Activated T-helper 17 cell treated with anti-CD3 and anti-CD28 coated beads, Interleukin-2, amount 50 U/mL, for 72 hours (primary cell): ENCODE results near the gene RAPGEF3. TPM values are rescaled to one million over a fixed set of nuclear protein-coding genes. Genes with fewer than 3 reads are reported as not detected.

Experiments
- ATAC-seq: fragments of 150-1000 bp; cut with Tn5 transposase; replicated peaks from 2 replicates; pipeline ENCODE4 v1.10.0; 2021; ENCODE audit warnings: mild to moderate bottlenecking, moderate library complexity
- H3K27ac Mint-ChIP-seq: one replicate; pipeline ENCODE4 v1.8.0; 2022; ENCODE audit warnings: mixed read lengths
- H3K27me3 Mint-ChIP-seq: one replicate; pipeline ENCODE4 v1.8.0; 2022; ENCODE audit warnings: mixed read lengths
- H3K36me3 Mint-ChIP-seq: one replicate; pipeline ENCODE4 v1.8.0; 2022; ENCODE audit warnings: low read depth, mild to moderate bottlenecking, mixed read lengths
- H3K4me1 Mint-ChIP-seq: one replicate; pipeline ENCODE4 v1.8.0; 2022; ENCODE audit warnings: mixed read lengths
- H3K4me3 Mint-ChIP-seq: one replicate; pipeline ENCODE4 v1.8.0; 2022; ENCODE audit warnings: mild to moderate bottlenecking, mixed read lengths
- H3K9me3 Mint-ChIP-seq: one replicate; pipeline ENCODE4 v1.8.0; 2022; ENCODE audit warnings: mixed read lengths
- total RNA-seq, 2 donors: library from RNA; stranded (reverse); gene quantifications; one replicate each; pipeline ENCODE4 v1.2.3, GENCODE V29; 2022

The RAPGEF3 gene
- total RNA-seq, 2 donors from 2014 or later: 1.4 to 8.4 TPM

- peaks cover 12% of the 10 kb centered on the region for H3K4me1 Mint-ChIP-seq
- no peak within 1 kb of the TSS for H3K4me3 Mint-ChIP-seq
- H3K27ac Mint-ChIP-seq: no peak within 1 kb of the TSS
- no peaks in the 10 kb centered on the region for H3K36me3 Mint-ChIP-seq
- H3K27me3 Mint-ChIP-seq: no peaks in the 10 kb centered on the region
- ATAC-seq: no peak
- H3K9me3 Mint-ChIP-seq: no peaks in the 10 kb centered on the region
These were observed 33.4 kb downstream of the RAPGEF3 start, which contains the start of gene ENDOU for GRCh38 chr12:47725091-47725772. Gene ENDOU, minus strand, starts transcription at chr12:47725490. Its CDS starts 77 bp downstream, at chr12:47725413.

GRCh38 chr12:47722941-47723631 lies 35.6 kb downstream of the RAPGEF3 start:
- Mint-ChIP-seq H3K27me3 (no peaks in the 10 kb centered on the region), H3K27ac (no peak overlapping the region), H3K4me1 (peaks cover 14% of the 10 kb centered on the region), H3K36me3 (peaks cover 7% of the 10 kb centered on the region), H3K9me3 (no peaks in the 10 kb centered on the region), H3K4me3 (no peak overlapping the region)
- peak; percentile 62 for ATAC-seq

GRCh38 chr12:47722136-47722834 lies 36.4 kb downstream of the RAPGEF3 start:
- Mint-ChIP-seq H3K36me3 (peaks cover 7% of the 10 kb centered on the region), H3K9me3 (no peaks in the 10 kb centered on the region), H3K27me3 (no peaks in the 10 kb centered on the region), H3K4me3 (peak overlapping the region; percentile 12), H3K27ac (peak overlapping the region; percentile 67), H3K4me1 (peaks cover 18% of the 10 kb centered on the region)
- ATAC-seq: no peak

- Mint-ChIP-seq H3K4me1 (peaks cover 18% of the 10 kb centered on the region), H3K9me3 (no peaks in the 10 kb centered on the region), H3K36me3 (peaks cover 7% of the 10 kb centered on the region), H3K27ac (peak overlapping the region; percentile 67), H3K27me3 (no peaks in the 10 kb centered on the region), H3K4me3 (peak overlapping the region; percentile 12)
- peak; percentile 48 for ATAC-seq
These were observed 37.2 kb downstream of the RAPGEF3 start for GRCh38 chr12:47721431-47721973.

- Mint-ChIP-seq H3K27me3 (no peaks in the 10 kb centered on the region), H3K27ac (peak overlapping the region; percentile 86), H3K4me3 (no peak overlapping the region), H3K4me1 (peaks cover 23% of the 10 kb centered on the region), H3K36me3 (peaks cover 7% of the 10 kb centered on the region), H3K9me3 (no peaks in the 10 kb centered on the region)
- ATAC-seq: no peak
These were observed 40.1 kb downstream of the RAPGEF3 start for GRCh38 chr12:47718531-47718930.

GRCh38 chr12:47717443-47718193 lies 41.1 kb downstream of the RAPGEF3 start:
- no peaks in the 10 kb centered on the region for H3K9me3 Mint-ChIP-seq
- H3K27ac Mint-ChIP-seq: peak overlapping the region; percentile 86
- H3K36me3 Mint-ChIP-seq: peaks cover 7% of the 10 kb centered on the region
- H3K4me3 Mint-ChIP-seq: peak overlapping the region; percentile 16
- peaks cover 23% of the 10 kb centered on the region for H3K4me1 Mint-ChIP-seq
- peak; percentile 58 for ATAC-seq
- no peaks in the 10 kb centered on the region for H3K27me3 Mint-ChIP-seq

- Mint-ChIP-seq H3K27me3 (no peaks in the 10 kb centered on the region), H3K4me3 (no peak overlapping the region), H3K36me3 (peaks cover 7% of the 10 kb centered on the region), H3K27ac (no peak overlapping the region), H3K9me3 (no peaks in the 10 kb centered on the region), H3K4me1 (peaks cover 19% of the 10 kb centered on the region)
- ATAC-seq: no peak
These were observed 41.6 kb downstream of the RAPGEF3 start for GRCh38 chr12:47717046-47717442.

- ATAC-seq: no peak
- Mint-ChIP-seq H3K36me3 (peaks cover 7% of the 10 kb centered on the region), H3K4me3 (no peak overlapping the region), H3K27me3 (no peaks in the 10 kb centered on the region), H3K9me3 (no peaks in the 10 kb centered on the region), H3K27ac (no peak overlapping the region), H3K4me1 (peaks cover 11% of the 10 kb centered on the region)
These were observed 42.7 kb downstream of the RAPGEF3 start for GRCh38 chr12:47715877-47716548.

GRCh38 chr12:47715393-47715876 lies 43.2 kb downstream of the RAPGEF3 start:
- no peak overlapping the region for H3K4me3 Mint-ChIP-seq
- H3K36me3 Mint-ChIP-seq: peaks cover 7% of the 10 kb centered on the region
- peaks cover 11% of the 10 kb centered on the region for H3K4me1 Mint-ChIP-seq
- H3K9me3 Mint-ChIP-seq: no peaks in the 10 kb centered on the region
- peak overlapping the region; percentile 10 for H3K27ac Mint-ChIP-seq
- no peaks in the 10 kb centered on the region for H3K27me3 Mint-ChIP-seq
- ATAC-seq: peak; percentile 91

- peak; percentile 49 for ATAC-seq
- Mint-ChIP-seq H3K4me3 (no peak overlapping the region), H3K9me3 (no peaks in the 10 kb centered on the region), H3K27ac (peak overlapping the region; percentile 10), H3K4me1 (peaks cover 11% of the 10 kb centered on the region), H3K36me3 (peaks cover 5% of the 10 kb centered on the region), H3K27me3 (no peaks in the 10 kb centered on the region)
These were observed 43.8 kb downstream of the RAPGEF3 start for GRCh38 chr12:47714826-47715386.

- no peaks in the 10 kb centered on the region for H3K9me3 Mint-ChIP-seq
- H3K27me3 Mint-ChIP-seq: no peaks in the 10 kb centered on the region
- ATAC-seq: no peak
- no peak overlapping the region for H3K27ac Mint-ChIP-seq
- H3K4me1 Mint-ChIP-seq: peaks cover 23% of the 10 kb centered on the region
- H3K4me3 Mint-ChIP-seq: no peak overlapping the region
- no peaks in the 10 kb centered on the region for H3K36me3 Mint-ChIP-seq
These were observed 46.5 kb downstream of the RAPGEF3 start for GRCh38 chr12:47712171-47712570.

- no peaks in the 10 kb centered on the region for H3K9me3 Mint-ChIP-seq
These were observed 47.2 kb downstream of the RAPGEF3 start for GRCh38 chr12:47711448-47711847.

GRCh38 chr12:47710278-47710677 lies 48.4 kb downstream of the RAPGEF3 start:
- Mint-ChIP-seq H3K27ac (no peak overlapping the region), H3K4me3 (no peak overlapping the region), H3K4me1 (peaks cover 19% of the 10 kb centered on the region), H3K27me3 (no peaks in the 10 kb centered on the region), H3K9me3 (no peaks in the 10 kb centered on the region), H3K36me3 (peaks cover 10% of the 10 kb centered on the region)
- no peak for ATAC-seq

More at GRCh38 chr12:47711448-47711847, 47.2 kb downstream of the RAPGEF3 start:
- Mint-ChIP-seq H3K27ac (no peak overlapping the region), H3K4me3 (no peak overlapping the region), H3K27me3 (no peaks in the 10 kb centered on the region), H3K36me3 (peaks cover 2% of the 10 kb centered on the region), H3K4me1 (peaks cover 23% of the 10 kb centered on the region)
- ATAC-seq: no peak
